Activated effector memory CD4-positive, alpha-beta T cell treated with anti-CD3 and anti-CD28 coated beads, Interleukin-2, amount 50 U/mL, for 16 hours (primary cell): ENCODE results near the gene ATP6V0B.

Source experiments
- DNase-seq: peaks from one replicate; pipeline ENCODE4 v3.0.0-alpha.2; 2020

ATP6V0B gene

GRCh38 chr1:43946236-43947060, 28.3 kb upstream of the ATP6V0B start, which contains the start of gene IPO13:
TSS of gene IPO13 (plus strand) at chr1:43946950. CDS start at chr1:43947601, 651 bp downstream.
- peak; percentile 98 for DNase-seq

- no peak for DNase-seq
These were observed 27.5 kb upstream of the ATP6V0B start for GRCh38 chr1:43947061-43947873.

GRCh38 chr1:43947874-43948437, 26.8 kb upstream of the ATP6V0B start:
- DNase-seq, result no peak

GRCh38 chr1:43949678-43950077, 25.1 kb upstream of the ATP6V0B start:
- no peak for DNase-seq

- no peak for DNase-seq
These were observed 23.5 kb upstream of the ATP6V0B start for GRCh38 chr1:43951021-43951985.

GRCh38 chr1:43952731-43953346, 21.9 kb upstream of the ATP6V0B start:
- no peak for DNase-seq

GRCh38 chr1:43953361-43953760, 21.4 kb upstream of the ATP6V0B start:
- DNase-seq, result no peak

- DNase-seq, result no peak
These were observed 20.7 kb upstream of the ATP6V0B start for GRCh38 chr1:43954036-43954435.

- DNase-seq, result no peak
These were observed 18.5 kb upstream of the ATP6V0B start for GRCh38 chr1:43956234-43956633.

- DNase-seq, result no peak
These were observed 17.2 kb upstream of the ATP6V0B start for GRCh38 chr1:43957407-43958040.

- DNase-seq, result no peak
These were observed 16.2 kb upstream of the ATP6V0B start for GRCh38 chr1:43958351-43959255.

- DNase-seq, result no peak
These were observed 14.0 kb upstream of the ATP6V0B start for GRCh38 chr1:43960798-43961197.

GRCh38 chr1:43961692-43962091, 13.1 kb upstream of the ATP6V0B start:
- no peak for DNase-seq

GRCh38 chr1:43962324-43962723, 12.4 kb upstream of the ATP6V0B start:
- no peak for DNase-seq

GRCh38 chr1:43963006-43963405, 11.8 kb upstream of the ATP6V0B start:
- DNase-seq, result no peak

GRCh38 chr1:43963890-43964289, 10.9 kb upstream of the ATP6V0B start:
- no peak for DNase-seq

- no peak for DNase-seq
These were observed 9.4 kb upstream of the ATP6V0B start for GRCh38 chr1:43965316-43965715.

GRCh38 chr1:43968348-43968948, 6.3 kb upstream of the ATP6V0B start:
- DNase-seq, result no peak

GRCh38 chr1:43969416-43969745, 5.4 kb upstream of the ATP6V0B start:
- no peak for DNase-seq
